Measurements from ENCODE around the gene ERFL. TPM values are rescaled to one million over a fixed set of nuclear protein-coding genes. Genes with fewer than 3 reads are reported as not detected.

The ERFL gene
- total and polyA plus RNA-seq, 2 experiments from 2014 or later: 0.69 TPM; not detected in 1

- TF ChIP-seq, protein P1, sequence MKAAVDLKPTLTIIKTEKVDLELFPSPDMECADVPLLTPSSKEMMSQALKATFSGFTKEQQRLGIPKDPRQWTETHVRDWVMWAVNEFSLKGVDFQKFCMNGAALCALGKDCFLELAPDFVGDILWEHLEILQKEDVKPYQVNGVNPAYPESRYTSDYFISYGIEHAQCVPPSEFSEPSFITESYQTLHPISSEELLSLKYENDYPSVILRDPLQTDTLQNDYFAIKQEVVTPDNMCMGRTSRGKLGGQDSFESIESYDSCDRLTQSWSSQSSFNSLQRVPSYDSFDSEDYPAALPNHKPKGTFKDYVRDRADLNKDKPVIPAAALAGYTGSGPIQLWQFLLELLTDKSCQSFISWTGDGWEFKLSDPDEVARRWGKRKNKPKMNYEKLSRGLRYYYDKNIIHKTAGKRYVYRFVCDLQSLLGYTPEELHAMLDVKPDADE (IDR thresholded peaks at IDR 0.05): no peak
- TF ChIP-seq EZH2 (IDR thresholded peaks at IDR 0.05; ENCODE audit: low read depth, unreplicated experiment) (no peak), EZH2phosphoT487 (IDR thresholded peaks at IDR 0.05; ENCODE audit: unreplicated experiment) (no peak), ZNF114 (CRISPR knock-in tag; IDR thresholded peaks at IDR 0.05) (no peak), REST (IDR thresholded peaks at IDR 0.05; ENCODE audit: unreplicated experiment) (no peak), POLR2AphosphoS5 (IDR thresholded peaks at IDR 0.05; ENCODE audit: low read depth) (no peak)
These were observed 26.4 kb downstream of the ERFL start (continued) for GRCh38 chr19:41901707-41902360.

DNA sequence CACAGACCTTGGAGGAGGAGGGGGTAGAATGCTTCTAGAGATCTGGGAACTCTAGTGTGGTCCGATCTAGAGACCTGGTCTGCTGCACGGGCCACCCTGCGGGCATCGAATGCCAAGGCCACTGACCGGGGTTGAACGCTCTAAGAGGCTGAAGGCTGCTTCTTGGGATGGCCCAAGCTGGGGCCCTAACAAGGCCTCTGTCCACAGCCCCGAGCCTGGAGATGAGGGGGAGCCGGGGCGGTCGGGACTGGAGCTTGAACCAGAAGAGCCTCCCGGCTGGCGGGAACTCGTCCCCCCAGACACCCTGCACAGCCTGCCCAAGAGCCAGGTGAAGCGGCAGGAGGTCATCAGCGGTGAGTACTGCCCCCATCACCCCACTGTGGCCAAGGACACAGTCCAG lies 30.0 kb downstream of the ERFL start:
- Histone ChIP-seq H3K4me3 (no peak overlapping the region), H3K4me1 (ENCODE audit: insufficient read depth) (0 out of 2 replicates have a peak, but pooled peaks cover 6% of the 10 kb centered on the region), H3K36me3 (ENCODE audit: insufficient read depth) (0 out of 2 replicates have a peak, but pooled peaks cover 4% of the 10 kb centered on the region), H3K9me2 (ENCODE audit: insufficient read depth) (no peaks in the 10 kb centered on the region), H4K20me1 (replicated peaks; ENCODE audit: insufficient read depth) (no peaks in the 10 kb centered on the region; the same call in 1 of the 2 replicates), H3K79me2 (replicated peaks; ENCODE audit: insufficient read depth) (no peaks in the 10 kb centered on the region), H3K27ac (ENCODE audit: low read depth) (no peak overlapping the region), H3K27me3 (ENCODE audit: insufficient read depth) (no peaks in the 10 kb centered on the region), H3K4me2 (no peak overlapping the region), H2AFZ (no peak overlapping the region), H3F3A (replicated peaks; ENCODE audit: low read depth) (peaks cover 5% of the 10 kb centered on the region; the same call in 1 of the 2 replicates)
- Mint-ChIP-seq H3K27me3 (ENCODE audit: insufficient read depth, low read depth, poor library complexity) (peaks cover 10% of the 10 kb centered on the region), H3K4me3 (no peak overlapping the region), H3K4me1 (peaks cover 18% of the 10 kb centered on the region), H3K36me3 (ENCODE audit: low read depth) (peaks cover 37% of the 10 kb centered on the region), H3K9me3 (no peaks in the 10 kb centered on the region), H3K27ac (no peak overlapping the region)
- DNase-seq (ENCODE audit: low spot score): no peak
- no peak for ATAC-seq
- TF ChIP-seq ZNF114 (CRISPR knock-in tag; IDR thresholded peaks at IDR 0.05): no peak
- TF ChIP-seq, protein P1 (IDR thresholded peaks at IDR 0.05): no peak
- TF ChIP-seq EZH2 (IDR thresholded peaks at IDR 0.05; ENCODE audit: low read depth, unreplicated experiment): no peak
- no peak for TF ChIP-seq JUNB (IDR thresholded peaks at IDR 0.05; ENCODE audit: unreplicated experiment)
- no peak for TF ChIP-seq REST (IDR thresholded peaks at IDR 0.05; ENCODE audit: unreplicated experiment)

All from GM23338 (cell line).